Stimulated activated CD4-positive, alpha-beta T cell treated with anti-CD3 and anti-CD28 coated beads, Interleukin-2, amount 100 ng/mL, for 48 hours (primary cell): ENCODE results near the gene ETAA1.

Experiments used
- DNase-seq, 2 donors: peaks; one replicate each; pipeline ENCODE4 v3.0.0-alpha.2; 2020

Gene ETAA1

GRCh38 chr2:67445652-67446268 is 48.6 kb downstream of the ETAA1 start:
- no peak for DNase-seq

GRCh38 chr2:67446491-67446911 is 49.4 kb downstream of the ETAA1 start:
- no peak for DNase-seq

- DNase-seq: no peak
Measured at GRCh38 chr2:67448648-67449047, 51.5 kb downstream of the ETAA1 start.

GRCh38 chr2:67451086-67451832 is 54.1 kb downstream of the ETAA1 start:
- no peak for DNase-seq

- DNase-seq: no peak
Measured at GRCh38 chr2:67453310-67453709, 56.2 kb downstream of the ETAA1 start.

GRCh38 chr2:67455219-67456142 is 58.3 kb downstream of the ETAA1 start:
- DNase-seq: no peak

- no peak for DNase-seq
Measured at GRCh38 chr2:67456428-67456827, 59.3 kb downstream of the ETAA1 start.

- no peak for DNase-seq
Measured at GRCh38 chr2:67457699-67458098, 60.6 kb downstream of the ETAA1 start.

GRCh38 chr2:67459761-67460160 is 62.6 kb downstream of the ETAA1 start:
- no peak for DNase-seq
